ENCODE measurements around the gene TEC. TPM values are rescaled to one million over a fixed set of nuclear protein-coding genes. Genes with fewer than 3 reads are reported as not detected.

TEC gene
- total and polyA plus RNA-seq, 7 donors, result 0.80 to 2.0 (median 0.92) TPM

GRCh38 chr4:48250343-48250742 lies 19.3 kb downstream of the TEC start:
- DNase-seq, result no peak
- Histone ChIP-seq H3K4me1 (peaks cover 11% of the 10 kb centered on the region), H3K27me3 (ENCODE audit: insufficient read depth in 3 of 3, low read length in 2 of 3) (no peaks in the 10 kb centered on the region), H3K4me3 (no peak overlapping the region), H3K36me3 (ENCODE audit: insufficient read depth in 1 of 2, low read depth in 1 of 2) (no peaks in the 10 kb centered on the region), H3K9me3 (peaks cover 7% of the 10 kb centered on the region), H3K27ac (no peak overlapping the region)
- 77 to 96% (median 96%) methylated on average over 4 of the region's 4 CpGs for WGBS, 3 donors
- intact Hi-C loops (cut with DNase I), result no loop called here
- TF ChIP-seq CTCF (IDR thresholded peaks at IDR 0.05), result no peak
- no peak for ATAC-seq

DNA sequence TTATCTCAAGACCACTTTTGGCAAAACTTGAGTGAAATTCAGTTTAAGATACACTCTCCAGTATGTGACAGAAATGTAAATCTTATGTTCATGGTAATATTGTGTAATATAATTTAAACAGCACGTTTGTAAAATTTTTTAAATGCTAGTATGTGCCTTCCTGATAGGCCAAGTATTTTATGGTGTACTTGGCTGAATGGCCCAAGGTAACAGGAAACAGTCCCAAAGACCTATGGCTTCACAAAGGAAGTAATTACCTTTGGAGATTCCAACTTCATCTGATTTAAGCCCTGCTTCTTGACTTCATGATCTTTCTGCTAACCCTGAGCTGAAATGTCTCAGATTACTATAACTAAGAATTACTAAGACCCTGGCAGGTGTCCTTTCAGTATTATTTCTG lies 20.3 kb downstream of the TEC start:
- no peaks in the 10 kb centered on the region for H3K36me3 ChIP-seq (ENCODE audit: insufficient read depth in 1 of 2, low read depth in 1 of 2)
- DNase-seq, result no peak
- 41 to 53% (median 44%) methylated on average over 1 of the region's 1 CpG for WGBS, 3 donors
- H3K27ac ChIP-seq, result no peak overlapping the region
- no peaks in the 10 kb centered on the region for H3K27me3 ChIP-seq (ENCODE audit: insufficient read depth in 3 of 3, low read length in 2 of 3)
- intact Hi-C loops (cut with DNase I), result no loop called here
- H3K4me1 ChIP-seq, result peaks cover 11% of the 10 kb centered on the region
- H3K4me3 ChIP-seq, result no peak overlapping the region
- H3K9me3 ChIP-seq, result peaks cover 7% of the 10 kb centered on the region
- no peak for TF ChIP-seq CTCF (IDR thresholded peaks at IDR 0.05)
- ATAC-seq, result no peak

DNA sequence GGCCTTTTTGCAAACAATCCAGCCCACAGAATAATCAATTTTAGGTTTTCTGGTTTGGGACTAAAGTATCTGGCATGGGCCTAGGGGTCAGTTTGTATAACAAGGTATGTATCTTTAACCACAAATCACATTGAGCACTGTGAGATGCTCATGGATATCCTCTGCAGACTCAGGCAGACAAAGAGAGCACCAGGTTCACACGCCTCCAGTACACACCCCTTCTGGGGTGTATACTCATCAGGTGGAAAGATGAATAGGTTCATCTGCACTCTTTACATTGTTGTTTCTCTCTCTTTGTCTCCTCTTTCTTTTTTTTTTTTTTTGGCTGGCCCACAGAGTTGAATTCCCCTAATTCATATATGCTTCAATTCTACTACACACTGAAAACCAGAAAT lies 21.1 kb downstream of the TEC start:
- Histone ChIP-seq H3K27me3 (ENCODE audit: insufficient read depth in 3 of 3, low read length in 2 of 3) (no peaks in the 10 kb centered on the region), H3K36me3 (ENCODE audit: insufficient read depth in 1 of 2, low read depth in 1 of 2) (no peaks in the 10 kb centered on the region), H3K4me3 (no peak overlapping the region), H3K9me3 (peaks cover 7% of the 10 kb centered on the region), H3K27ac (no peak overlapping the region), H3K4me1 (peaks cover 11% of the 10 kb centered on the region)
- WGBS, 3 donors, result 84 to 89% (median 85%) methylated on average over 1 of the region's 1 CpG
- intact Hi-C loops (cut with DNase I), result no loop called here
- TF ChIP-seq CTCF (IDR thresholded peaks at IDR 0.05), result no peak
- no peak for ATAC-seq
- no peak for DNase-seq

- no peaks in the 10 kb centered on the region for H3K27me3 ChIP-seq (ENCODE audit: insufficient read depth in 3 of 3, low read length in 2 of 3)
- H3K9me3 ChIP-seq, result peaks cover 7% of the 10 kb centered on the region
- intact Hi-C loops (cut with DNase I), result no loop called here
- no peak for DNase-seq
- no peak overlapping the region for H3K27ac ChIP-seq
- H3K4me3 ChIP-seq, result no peak overlapping the region
- no peak for ATAC-seq
- H3K4me1 ChIP-seq, result peaks cover 11% of the 10 kb centered on the region
- TF ChIP-seq CTCF (IDR thresholded peaks at IDR 0.05), result no peak
- no peaks in the 10 kb centered on the region for H3K36me3 ChIP-seq (ENCODE audit: insufficient read depth in 1 of 2, low read depth in 1 of 2)
- 76 to 87% (median 82%) methylated on average over 5 of the region's 5 CpGs for WGBS, 3 donors
Observed at GRCh38 chr4:48247878-48248558, 21.6 kb downstream of the TEC start.

Measured in psoas muscle (tissue), 8 donors.